Neutrophil (primary cell): Measurements from ENCODE around the gene EIF3K.
"Not testable (repeated sequence)": the region's sequence is repeated elsewhere in the genome, so short reads cannot be mapped to it uniquely, and the experiment has no call there.

Experiments used
- H3K27ac ChIP-seq: fragments of 200-600 bp; sonication (generic); 2 replicates; pipeline ENCODE4 v1.5.1; 2016; ENCODE audit warnings: mild to moderate bottlenecking, moderate library complexity
- H3K27me3 ChIP-seq: fragments of 200-600 bp; sonication (generic); 2 replicates; pipeline ENCODE4 v1.6.0; 2016; ENCODE audit warnings: mild to moderate bottlenecking
- H3K36me3 ChIP-seq: fragments of 200-600 bp; sonication (generic); 2 replicates; pipeline ENCODE4 v1.5.1; 2017
- H3K4me1 ChIP-seq, 2 experiments: fragments of 200-600 bp in 1 of 2; sonication (generic) in 1 of 2; 1 replicate in 1 of 2; 2 replicates in 1 of 2; pipeline versions ENCODE4 v1.5.1 to v1.6.1; 2013 to 2016; ENCODE audit warnings: low read depth in 1 of 2, low read length in 1 of 2, mild to moderate bottlenecking in 1 of 2, moderate library complexity in 1 of 2; ENCODE audit not compliant: control insufficient read depth in 1 of 2, insufficient read depth in 1 of 2
- H3K4me3 ChIP-seq, 2 experiments: fragments of 200-600 bp in 1 of 2; sonication (generic) in 1 of 2; 1 replicate in 1 of 2; 2 replicates in 1 of 2; pipeline ENCODE4 v1.5.1; 2013 to 2016; ENCODE audit warnings: low read depth in 1 of 2, low read length in 1 of 2, mild to moderate bottlenecking in 1 of 2, moderate library complexity in 1 of 2
- H3K9me3 ChIP-seq: fragments of 200-600 bp; sonication (generic); 2 replicates; pipeline ENCODE4 v1.5.1; 2016
- CTCF ChIP-seq: fragments of 200-600 bp; sonication (generic); IDR thresholded peaks from 2 replicates; pipeline ENCODE4 v1.5.1; 2016; ENCODE audit warnings: antibody characterized with exemption

Gene EIF3K

GRCh38 chr19:38624822-38625221 lies 5.8 kb downstream of the EIF3K start:
- Histone ChIP-seq H3K27ac (no peak overlapping the region), H3K4me1 (peaks cover 5 to 6% of the 10 kb centered on the region in 2 experiments), H3K36me3 (peaks cover 88% of the 10 kb centered on the region), H3K9me3 (no peaks in the 10 kb centered on the region), H3K27me3 (no peaks in the 10 kb centered on the region), H3K4me3 (no peak overlapping the region)
- no peak for TF ChIP-seq CTCF

GRCh38 chr19:38626401-38626800 lies 7.4 kb downstream of the EIF3K start:
- no peaks in the 10 kb centered on the region for H3K4me1 ChIP-seq
- no peaks in the 10 kb centered on the region for H3K9me3 ChIP-seq
- no peak for TF ChIP-seq CTCF
- no peak overlapping the region for H3K4me3 ChIP-seq
- H3K27me3 ChIP-seq = no peaks in the 10 kb centered on the region
- H3K36me3 ChIP-seq = peaks cover 85% of the 10 kb centered on the region
- no peak overlapping the region for H3K27ac ChIP-seq

- no peak overlapping the region for H3K4me3 ChIP-seq
- no peaks in the 10 kb centered on the region for H3K27me3 ChIP-seq
- H3K9me3 ChIP-seq = no peaks in the 10 kb centered on the region
- peaks cover 0 to 2% of the 10 kb centered on the region in 2 experiments for H3K4me1 ChIP-seq
- TF ChIP-seq CTCF = no peak
- H3K27ac ChIP-seq = no peak overlapping the region
- H3K36me3 ChIP-seq = peaks cover 75% of the 10 kb centered on the region
Measured at GRCh38 chr19:38629568-38629967, 10.6 kb downstream of the EIF3K start.

GRCh38 chr19:38631301-38631700 lies 12.3 kb downstream of the EIF3K start:
- H3K9me3 ChIP-seq, H3K4me1 ChIP-seq, H3K27ac ChIP-seq, H3K27me3 ChIP-seq, H3K4me3 ChIP-seq: not testable (repeated sequence)
- peaks cover 71% of the 10 kb centered on the region for H3K36me3 ChIP-seq

GRCh38 chr19:38631811-38632475 lies 13.0 kb downstream of the EIF3K start:
- not testable (repeated sequence) for H3K9me3 ChIP-seq, H3K27me3 ChIP-seq, H3K27ac ChIP-seq, H3K4me3 ChIP-seq
- H3K36me3 ChIP-seq = peaks cover 65% of the 10 kb centered on the region
- H3K4me1 ChIP-seq = peaks cover 5 to 13% of the 10 kb centered on the region in 2 experiments

- H3K36me3 ChIP-seq = peaks cover 58% of the 10 kb centered on the region
Measured at GRCh38 chr19:38632476-38633213, 13.7 kb downstream of the EIF3K start.

More at GRCh38 chr19:38632476-38633213, 13.7 kb downstream of the EIF3K start:
- Histone ChIP-seq H3K4me1 (peaks cover 7 to 16% of the 10 kb centered on the region in 2 experiments), H3K27ac (no peak overlapping the region), H3K27me3 (no peaks in the 10 kb centered on the region), H3K4me3 (no peak overlapping the region), H3K9me3 (no peaks in the 10 kb centered on the region)
- TF ChIP-seq CTCF = no peak
